Effector memory CD4-positive, alpha-beta T cell (primary cell): ENCODE results near the gene ENPP3.

Experiments
- DNase-seq, 3 donors: peaks; one replicate each; pipeline ENCODE4 v3.0.0-alpha.2; 2020
- H3K27ac ChIP-seq: 2 replicates; pipeline ENCODE4 v1.7.0; 2013; ENCODE audit warnings: mild to moderate bottlenecking, low read length, moderate library complexity; ENCODE audit not compliant: insufficient read depth, poor library complexity, severe bottlenecking
- H3K27me3 ChIP-seq: replicated peaks from 2 replicates; pipeline ENCODE4 v1.7.0; 2013; ENCODE audit warnings: mild to moderate bottlenecking, low read length; ENCODE audit not compliant: insufficient read depth, control insufficient read depth, poor library complexity, severe bottlenecking
- H3K36me3 ChIP-seq: 2 replicates; pipeline ENCODE4 v1.7.0; 2013; ENCODE audit warnings: mild to moderate bottlenecking, low read length, moderate library complexity; ENCODE audit not compliant: control insufficient read depth, insufficient read depth
- H3K4me1 ChIP-seq: 2 replicates; pipeline ENCODE4 v1.7.0; 2013; ENCODE audit warnings: low read length, mild to moderate bottlenecking; ENCODE audit not compliant: control insufficient read depth, insufficient read depth, poor library complexity, severe bottlenecking
- H3K4me3 ChIP-seq: 2 replicates; pipeline ENCODE4 v1.7.0; 2013; ENCODE audit warnings: low read length, low read depth, mild to moderate bottlenecking; ENCODE audit not compliant: insufficient read depth, poor library complexity, severe bottlenecking
- H3K9me3 ChIP-seq: 2 replicates; pipeline ENCODE4 v1.7.0; 2013; ENCODE audit warnings: mild to moderate bottlenecking, low read length, moderate library complexity; ENCODE audit not compliant: control insufficient read depth

The ENPP3 gene

DNA sequence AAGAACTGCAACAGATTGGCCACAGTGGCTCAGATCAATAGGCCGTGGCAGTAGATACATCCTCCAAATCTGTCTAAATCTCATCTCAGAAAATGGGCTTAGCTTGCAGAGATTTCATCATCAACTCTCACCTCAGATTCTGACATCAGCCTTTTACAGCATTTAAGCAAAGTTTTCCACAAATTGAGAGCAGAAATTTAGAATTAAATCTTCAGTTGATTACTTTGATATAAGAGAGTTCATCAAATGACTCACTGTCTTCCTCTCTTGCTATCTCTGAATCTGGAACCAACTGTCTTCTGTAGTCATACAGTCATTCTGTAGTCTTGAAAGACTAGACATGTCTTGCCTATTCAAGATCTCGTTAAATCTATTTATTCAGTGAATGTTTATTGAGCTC, 118.9 kb downstream of the ENPP3 start:
- Histone ChIP-seq H3K27ac (no peak overlapping the region), H3K4me3 (no peak overlapping the region), H3K36me3 (no peaks in the 10 kb centered on the region), H3K4me1 (no peaks in the 10 kb centered on the region), H3K27me3 (no peaks in the 10 kb centered on the region), H3K9me3 (no peaks in the 10 kb centered on the region)
- no peak for DNase-seq

DNA sequence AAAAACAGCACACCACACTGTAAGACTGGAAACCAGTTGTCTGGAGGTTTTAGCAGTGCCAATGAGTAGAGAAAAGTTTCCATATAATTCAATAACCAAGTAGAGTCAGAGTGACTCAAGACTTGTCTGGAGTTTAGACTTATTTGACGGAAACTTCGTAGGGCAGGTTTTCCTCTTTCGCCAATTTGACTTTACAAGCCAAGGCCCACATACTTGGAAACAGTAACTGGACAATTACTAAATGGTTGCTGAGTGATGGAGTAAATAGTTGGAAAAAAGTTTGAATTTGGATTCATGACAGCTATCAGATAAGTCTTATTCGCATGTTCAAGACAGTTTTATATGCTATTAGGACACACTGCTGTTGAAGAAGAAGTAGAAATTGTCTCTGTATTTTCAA, 121.8 kb downstream of the ENPP3 start:
- Histone ChIP-seq H3K4me1 (no peaks in the 10 kb centered on the region), H3K4me3 (no peak overlapping the region), H3K27me3 (no peaks in the 10 kb centered on the region), H3K27ac (no peak overlapping the region), H3K36me3 (no peaks in the 10 kb centered on the region), H3K9me3 (no peaks in the 10 kb centered on the region)
- no peak for DNase-seq

DNA sequence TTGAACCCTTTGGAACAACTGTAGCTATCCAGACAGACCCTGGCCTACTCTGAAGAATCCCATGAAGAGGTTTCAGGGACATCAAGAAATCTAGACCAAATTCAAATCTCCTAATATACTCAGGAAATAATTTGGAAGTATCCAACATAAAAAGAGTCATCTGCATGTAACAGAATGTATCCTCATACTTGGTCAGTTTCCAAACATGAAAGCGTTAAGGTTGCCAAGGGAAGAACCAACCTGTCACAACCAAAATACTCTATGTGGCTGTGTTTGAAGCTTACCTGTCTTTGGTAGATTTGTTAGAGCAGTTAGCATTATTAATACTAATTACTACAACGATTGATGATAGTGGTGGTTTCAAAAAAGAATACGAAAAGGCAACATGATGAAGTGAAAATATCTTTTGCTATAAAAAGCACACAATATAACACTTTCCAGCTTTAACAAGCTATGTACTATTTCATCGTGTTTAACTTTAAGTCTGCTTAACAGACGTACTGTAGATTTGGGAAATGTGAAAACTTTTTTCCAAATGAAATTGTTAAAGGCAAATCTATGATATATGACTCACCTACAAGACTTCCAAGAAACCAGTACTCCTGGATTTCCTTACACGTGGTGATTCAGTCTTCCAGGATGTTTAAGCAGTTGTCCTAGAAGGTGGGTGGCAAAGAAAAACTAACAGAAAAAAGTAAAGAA, 124.1 kb downstream of the ENPP3 start:
- Histone ChIP-seq H3K4me1 (no peaks in the 10 kb centered on the region), H3K27ac (no peak overlapping the region)
- no peak for DNase-seq

DNA sequence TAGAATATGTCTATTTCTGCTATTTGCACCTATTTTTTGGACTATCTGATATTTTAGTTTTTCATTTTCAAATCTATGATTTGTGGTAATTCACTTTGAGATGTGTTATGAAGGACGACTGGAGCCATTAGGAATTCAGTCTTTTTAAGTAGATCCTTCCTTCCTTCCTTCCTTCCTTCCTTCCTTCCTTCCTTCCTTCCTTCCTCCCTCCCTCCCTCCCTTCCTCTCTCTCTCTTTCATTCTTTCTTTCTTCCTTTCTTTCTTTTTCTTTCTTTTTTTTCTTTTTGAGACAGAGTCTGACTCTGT, 124.6 kb downstream of the ENPP3 start:
- no peaks in the 10 kb centered on the region for H3K36me3 ChIP-seq
- no peak for DNase-seq
- H3K4me3 ChIP-seq: no peak overlapping the region
- H3K27ac ChIP-seq: no peak overlapping the region
- H3K27me3 ChIP-seq: no peaks in the 10 kb centered on the region
- H3K4me1 ChIP-seq: no peaks in the 10 kb centered on the region
- H3K9me3 ChIP-seq: no peaks in the 10 kb centered on the region

More for the DNA sequence above, 124.1 kb downstream of the ENPP3 start:
- no peaks in the 10 kb centered on the region for H3K27me3 ChIP-seq
- no peak overlapping the region for H3K4me3 ChIP-seq
- no peaks in the 10 kb centered on the region for H3K9me3 ChIP-seq
- no peaks in the 10 kb centered on the region for H3K36me3 ChIP-seq

DNA sequence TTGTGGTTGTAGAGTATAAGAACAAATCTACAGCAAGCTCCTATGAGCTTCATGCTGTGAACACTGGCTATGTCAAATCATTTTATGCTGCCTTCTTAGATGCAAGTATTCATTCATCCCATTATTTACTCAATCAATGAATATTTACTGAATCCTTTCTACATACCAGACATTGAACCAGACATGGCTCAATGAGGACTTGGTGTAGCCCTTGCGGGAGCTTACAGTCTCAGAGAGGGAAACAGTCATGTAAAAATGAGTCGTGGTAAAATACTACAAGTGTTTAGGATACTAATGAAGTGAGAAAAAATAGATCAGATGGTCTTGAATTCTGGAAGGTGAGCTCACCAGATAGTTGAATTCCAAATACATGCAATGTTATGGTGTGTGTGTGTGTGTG, 125.9 kb downstream of the ENPP3 start:
- H3K4me1 ChIP-seq: no peaks in the 10 kb centered on the region
- no peak for DNase-seq

DNA sequence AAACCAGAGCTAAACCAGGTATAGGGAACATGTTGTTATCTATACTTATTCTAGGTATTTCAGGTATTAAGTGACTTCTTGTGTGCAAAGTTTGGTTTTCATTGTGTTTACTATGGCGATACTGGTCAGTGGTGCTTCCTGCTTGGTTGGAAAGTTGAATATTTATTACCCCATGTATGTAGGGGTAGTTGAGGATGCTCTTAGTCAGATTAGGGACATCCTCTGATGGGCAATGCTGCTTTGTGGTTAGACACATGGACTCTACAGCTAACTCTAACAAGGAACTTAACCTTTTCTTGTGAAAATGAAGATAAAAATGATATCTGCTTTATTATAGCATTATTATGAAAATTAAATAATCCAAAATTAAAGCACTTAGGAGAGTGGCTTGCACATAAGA, 126.6 kb downstream of the ENPP3 start:
- Histone ChIP-seq H3K36me3 (no peaks in the 10 kb centered on the region), H3K4me3 (no peak overlapping the region), H3K27ac (no peak overlapping the region), H3K27me3 (no peaks in the 10 kb centered on the region), H3K4me1 (no peaks in the 10 kb centered on the region), H3K9me3 (no peaks in the 10 kb centered on the region)
- DNase-seq: no peak

More for the DNA sequence above, 125.9 kb downstream of the ENPP3 start:
- no peak overlapping the region for H3K4me3 ChIP-seq
- H3K27me3 ChIP-seq: no peaks in the 10 kb centered on the region
- no peaks in the 10 kb centered on the region for H3K9me3 ChIP-seq
- no peaks in the 10 kb centered on the region for H3K36me3 ChIP-seq
- no peak overlapping the region for H3K27ac ChIP-seq

DNA sequence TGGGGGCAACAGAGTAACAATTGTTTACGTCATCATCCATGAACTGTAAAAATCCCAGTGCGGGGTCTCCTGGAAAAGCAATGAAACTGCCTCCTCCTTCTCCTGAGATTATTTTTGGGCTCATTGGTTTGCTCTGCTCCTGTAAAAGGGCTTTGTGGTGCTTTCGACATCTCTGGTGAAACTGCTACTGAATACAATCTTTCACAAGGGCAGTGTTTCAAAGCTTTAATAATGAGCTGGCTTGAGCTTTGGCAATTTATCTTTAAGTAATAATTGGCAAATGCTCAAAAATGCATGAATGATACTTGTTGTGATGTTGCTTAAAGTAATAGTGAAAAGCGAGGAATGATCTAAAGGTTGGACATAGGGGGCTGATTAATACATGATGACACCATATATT, 127.2 kb downstream of the ENPP3 start:
- Histone ChIP-seq H3K4me1 (no peaks in the 10 kb centered on the region), H3K27ac (no peak overlapping the region), H3K9me3 (no peaks in the 10 kb centered on the region), H3K36me3 (no peaks in the 10 kb centered on the region), H3K4me3 (no peak overlapping the region), H3K27me3 (no peaks in the 10 kb centered on the region)
- DNase-seq: no peak

DNA sequence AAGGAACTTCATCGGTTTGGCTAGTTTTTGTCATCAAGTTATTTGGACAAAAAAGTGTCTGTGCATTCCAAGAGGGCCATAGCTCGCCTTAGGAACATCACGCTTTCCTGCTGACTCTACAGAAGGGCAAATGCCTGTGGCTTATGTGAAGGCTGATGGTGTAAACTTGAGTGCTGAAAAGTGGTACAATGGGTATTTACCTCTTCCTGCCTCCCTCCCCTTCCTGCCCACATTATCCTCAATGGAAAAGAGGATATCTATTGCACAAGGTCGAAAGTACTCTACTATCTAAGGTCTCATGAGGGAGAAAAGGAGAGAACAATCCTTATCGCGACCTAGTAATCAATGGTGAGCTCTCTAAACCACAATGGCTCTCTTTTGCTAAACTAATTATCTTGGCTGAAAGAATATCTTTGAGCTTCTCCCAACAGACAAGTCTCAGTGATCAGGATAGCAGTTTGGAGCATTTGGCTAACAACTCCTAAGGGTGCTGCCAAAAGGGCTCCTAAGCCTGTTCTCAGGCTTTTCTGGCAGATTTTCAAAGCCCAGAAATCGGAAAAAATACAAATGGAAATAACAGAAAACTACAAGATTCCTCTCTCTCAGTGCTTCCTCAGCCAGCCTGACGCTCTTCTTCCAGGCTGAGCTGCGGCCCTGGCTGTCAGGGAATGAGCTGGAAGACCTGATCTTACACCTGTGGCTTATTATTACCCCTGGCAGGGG, 128.1 kb downstream of the ENPP3 start:
- H3K9me3 ChIP-seq: no peaks in the 10 kb centered on the region
- no peaks in the 10 kb centered on the region for H3K36me3 ChIP-seq
- no peak overlapping the region for H3K4me3 ChIP-seq
- H3K27ac ChIP-seq: no peak overlapping the region
- DNase-seq: no peak
- H3K27me3 ChIP-seq: no peaks in the 10 kb centered on the region
- H3K4me1 ChIP-seq: no peaks in the 10 kb centered on the region

DNA sequence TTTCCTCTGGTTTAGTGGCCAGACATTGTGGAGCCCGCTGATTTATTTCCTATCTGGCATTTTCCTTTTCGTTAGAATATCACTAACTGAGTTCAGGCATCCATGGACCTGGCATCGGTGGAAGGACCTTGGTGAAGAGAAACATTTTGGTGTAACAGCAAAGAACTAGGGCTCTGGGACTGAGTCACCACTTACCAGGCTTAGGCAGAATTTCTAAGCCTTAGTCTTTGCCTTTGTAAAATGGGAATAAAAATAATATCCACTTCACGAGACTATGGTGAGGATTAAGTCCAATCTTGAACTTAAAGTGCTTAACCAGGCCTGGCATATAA, 128.7 kb downstream of the ENPP3 start:
- no peaks in the 10 kb centered on the region for H3K36me3 ChIP-seq
- H3K27ac ChIP-seq: no peak overlapping the region
- no peak for DNase-seq
- H3K4me3 ChIP-seq: no peak overlapping the region
- H3K27me3 ChIP-seq: no peaks in the 10 kb centered on the region
- H3K9me3 ChIP-seq: no peaks in the 10 kb centered on the region
- H3K4me1 ChIP-seq: no peaks in the 10 kb centered on the region

DNA sequence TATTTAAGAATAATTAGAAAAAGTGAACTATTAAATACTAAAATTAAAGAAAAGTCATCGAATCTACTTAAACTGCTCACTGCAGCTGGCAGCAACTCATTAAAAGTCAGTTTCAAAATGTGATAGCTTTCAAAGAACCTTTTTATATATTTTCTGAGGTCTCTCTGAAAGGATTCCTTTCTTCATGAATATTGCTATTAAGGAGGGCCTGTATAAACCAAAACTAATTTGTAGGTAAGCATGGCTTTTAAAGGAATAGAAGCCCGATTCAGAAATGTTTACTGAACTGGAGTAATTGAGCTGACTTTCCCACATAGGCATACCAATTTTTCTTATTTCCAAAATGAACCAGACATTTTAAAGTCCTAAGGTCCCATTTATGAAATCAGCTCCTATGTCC, 129.5 kb downstream of the ENPP3 start:
- no peak for DNase-seq
- no peaks in the 10 kb centered on the region for H3K27me3 ChIP-seq
- H3K36me3 ChIP-seq: no peaks in the 10 kb centered on the region
- no peaks in the 10 kb centered on the region for H3K9me3 ChIP-seq
- no peaks in the 10 kb centered on the region for H3K4me1 ChIP-seq
- no peak overlapping the region for H3K4me3 ChIP-seq
- H3K27ac ChIP-seq: no peak overlapping the region
